Measurements from ENCODE around the gene SARS1.
"Not testable (repeated sequence)": the region's sequence is repeated elsewhere in the genome, so short reads cannot be mapped to it uniquely, and the experiment has no call there.

SARS1 gene

GRCh38 chr1:109275706-109276345, 62.1 kb downstream of the SARS1 start:
- DNase-seq (ENCODE audit: low spot score) = no peak

- DNase-seq (ENCODE audit: low spot score) = peak; percentile 88
These were observed 63.9 kb downstream of the SARS1 start for GRCh38 chr1:109277434-109278204.

GRCh38 chr1:109279615-109280278, 66.0 kb downstream of the SARS1 start:
- no peak for DNase-seq (ENCODE audit: low spot score)

- no peak for DNase-seq (ENCODE audit: low spot score)
These were observed 67.1 kb downstream of the SARS1 start for GRCh38 chr1:109280862-109281261.

GRCh38 chr1:109281680-109282496, 68.2 kb downstream of the SARS1 start:
- no peak for DNase-seq (ENCODE audit: low spot score)

- no peak for DNase-seq (ENCODE audit: low spot score)
These were observed 68.8 kb downstream of the SARS1 start for GRCh38 chr1:109282497-109282951.

GRCh38 chr1:109282952-109283747, 69.4 kb downstream of the SARS1 start, which contains the start of gene PSRC1:
PSRC1 (minus strand) TSS chr1:109283145.
- peak; percentile 99 for DNase-seq (ENCODE audit: low spot score)

GRCh38 chr1:109283748-109284600, 70.3 kb downstream of the SARS1 start:
- DNase-seq (ENCODE audit: low spot score) = no peak

GRCh38 chr1:109286762-109287161, 73.0 kb downstream of the SARS1 start:
- DNase-seq (ENCODE audit: low spot score) = not testable (repeated sequence)

All from globus pallidus (tissue), 1 donor.